HG03103 (cell line): Measurements from ENCODE around the gene MMP25.

ENCODE experiments used
- ATAC-seq: cut with Tn5 transposase; IDR thresholded peaks from one replicate; pipeline ENCODE4 v1.9.1; 2021; ENCODE audit warnings: low read depth; ENCODE audit not compliant: unreplicated experiment

MMP25 gene

DNA sequence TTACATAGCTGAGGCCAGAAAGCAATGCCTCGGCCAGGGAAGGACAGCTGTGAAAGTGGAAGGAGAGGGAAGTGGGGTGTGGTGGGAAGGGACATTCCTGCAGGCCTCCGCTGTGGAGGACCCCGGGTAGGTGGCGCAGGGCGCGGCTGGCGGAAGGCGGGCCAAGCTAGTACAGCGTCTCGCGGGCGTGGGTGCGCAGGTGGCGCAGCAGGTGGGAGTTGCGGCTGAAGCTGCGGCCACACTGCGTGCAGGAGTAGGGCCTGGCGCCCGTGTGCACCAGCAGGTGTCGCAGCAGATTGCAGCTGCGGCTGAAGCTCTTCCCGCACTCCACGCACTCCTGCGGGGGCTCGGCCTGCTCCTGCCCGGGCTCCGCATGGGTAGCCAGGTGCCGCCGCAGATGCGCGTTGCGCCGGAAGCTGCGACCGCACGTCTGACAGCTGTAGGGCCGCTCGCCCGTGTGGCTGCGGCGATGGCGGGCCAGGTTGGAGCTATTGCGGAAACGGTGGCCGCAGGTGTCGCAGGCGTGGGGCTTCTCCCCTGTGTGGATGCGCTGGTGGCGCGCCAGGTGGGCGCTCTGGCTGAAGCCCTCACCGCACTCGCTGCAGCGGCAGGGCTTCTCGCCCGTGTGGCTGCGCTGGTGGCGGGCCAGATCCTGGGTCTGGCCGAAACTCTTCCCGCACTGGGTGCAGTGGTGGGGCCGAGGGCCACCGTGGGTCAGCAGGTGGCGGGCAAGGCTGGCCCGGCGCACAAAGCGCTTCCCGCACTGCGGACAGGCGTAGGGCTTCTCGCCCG lies 42.8 kb downstream of the MMP25 start:
- ATAC-seq = no peak

DNA sequence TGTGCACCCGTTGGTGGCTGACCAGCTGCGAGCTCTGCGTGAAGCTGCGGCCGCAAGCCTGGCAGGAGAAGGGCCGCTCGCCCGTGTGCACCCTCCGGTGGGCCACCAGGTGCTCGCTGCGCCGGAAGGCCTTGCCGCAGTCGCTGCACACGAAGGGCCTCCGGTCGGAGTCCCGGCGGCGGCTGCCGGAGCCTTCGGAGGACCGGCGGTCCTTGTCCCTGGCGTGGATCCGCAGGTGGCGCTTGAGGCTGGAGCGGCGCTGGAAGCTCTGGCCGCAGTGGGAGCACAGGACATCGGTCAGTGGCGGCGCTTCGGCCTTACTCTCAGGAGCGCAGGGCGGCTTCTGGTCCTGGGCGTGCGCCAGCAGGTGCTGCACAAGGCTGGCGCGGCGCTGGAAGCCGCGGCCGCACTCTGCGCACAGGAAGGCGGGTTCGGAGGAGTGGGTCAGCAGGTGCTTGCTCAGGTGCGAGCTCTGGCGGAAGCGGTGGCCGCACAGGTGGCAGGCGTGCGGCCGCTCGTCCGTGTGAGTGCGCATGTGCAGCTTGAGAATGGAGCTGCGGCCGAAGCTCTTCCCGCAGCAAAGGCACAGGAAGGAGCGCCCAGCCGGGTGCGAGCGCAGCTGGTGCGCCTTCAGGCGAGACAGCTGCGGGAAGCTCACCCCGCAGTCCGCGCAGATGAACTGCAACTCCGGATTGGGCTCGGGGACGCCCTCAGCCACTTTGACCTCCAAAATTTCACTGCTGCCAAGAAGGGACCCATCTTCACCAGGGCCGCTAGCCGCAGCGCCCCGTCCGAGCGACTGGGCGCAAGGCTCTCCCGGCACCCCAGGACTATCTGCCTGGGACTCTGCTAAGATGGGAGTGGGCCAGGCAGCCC lies 43.6 kb downstream of the MMP25 start:
- ATAC-seq = no peak

DNA sequence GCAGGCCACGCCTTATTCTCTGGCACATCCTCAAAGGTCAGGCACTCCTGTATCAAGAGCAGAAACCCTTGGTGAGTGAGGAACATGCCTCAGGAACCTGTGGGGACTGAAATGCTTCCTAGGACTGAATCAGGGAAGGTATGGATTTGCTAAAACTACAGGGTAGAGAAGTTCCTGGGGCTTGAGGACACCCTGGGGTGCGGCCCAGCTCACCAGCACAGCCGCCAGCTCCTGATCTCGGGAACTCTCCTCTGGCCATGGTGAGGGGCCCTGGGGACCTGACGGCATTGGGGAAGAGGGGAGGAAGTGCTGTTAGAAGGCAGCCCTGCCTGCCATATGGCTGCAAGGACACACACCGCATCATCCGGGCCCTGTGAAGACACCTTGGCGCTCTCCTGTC lies 45.2 kb downstream of the MMP25 start:
- ATAC-seq = no peak

DNA sequence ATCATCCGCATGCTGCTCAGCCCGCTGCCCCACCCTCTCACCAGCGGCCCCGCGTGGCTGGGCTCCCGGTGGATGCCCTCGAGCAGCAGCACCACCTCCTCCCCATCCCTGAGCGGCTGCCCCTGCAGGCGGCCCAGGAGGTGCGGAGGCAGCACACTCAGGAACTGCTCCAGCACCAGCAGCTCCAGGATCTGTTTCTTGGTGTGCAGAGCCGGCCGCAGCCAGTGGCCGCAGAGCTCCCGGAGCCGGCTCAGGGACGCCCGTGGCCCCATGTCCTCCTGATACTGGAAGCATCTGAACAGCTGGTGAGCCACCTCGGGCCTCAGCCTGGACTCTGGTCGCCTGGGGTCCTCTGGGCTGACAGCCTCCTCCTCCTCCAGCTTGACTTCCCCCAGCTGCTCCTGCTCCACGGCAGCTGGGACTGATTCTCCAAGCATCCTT lies 46.2 kb downstream of the MMP25 start:
- no peak for ATAC-seq

DNA sequence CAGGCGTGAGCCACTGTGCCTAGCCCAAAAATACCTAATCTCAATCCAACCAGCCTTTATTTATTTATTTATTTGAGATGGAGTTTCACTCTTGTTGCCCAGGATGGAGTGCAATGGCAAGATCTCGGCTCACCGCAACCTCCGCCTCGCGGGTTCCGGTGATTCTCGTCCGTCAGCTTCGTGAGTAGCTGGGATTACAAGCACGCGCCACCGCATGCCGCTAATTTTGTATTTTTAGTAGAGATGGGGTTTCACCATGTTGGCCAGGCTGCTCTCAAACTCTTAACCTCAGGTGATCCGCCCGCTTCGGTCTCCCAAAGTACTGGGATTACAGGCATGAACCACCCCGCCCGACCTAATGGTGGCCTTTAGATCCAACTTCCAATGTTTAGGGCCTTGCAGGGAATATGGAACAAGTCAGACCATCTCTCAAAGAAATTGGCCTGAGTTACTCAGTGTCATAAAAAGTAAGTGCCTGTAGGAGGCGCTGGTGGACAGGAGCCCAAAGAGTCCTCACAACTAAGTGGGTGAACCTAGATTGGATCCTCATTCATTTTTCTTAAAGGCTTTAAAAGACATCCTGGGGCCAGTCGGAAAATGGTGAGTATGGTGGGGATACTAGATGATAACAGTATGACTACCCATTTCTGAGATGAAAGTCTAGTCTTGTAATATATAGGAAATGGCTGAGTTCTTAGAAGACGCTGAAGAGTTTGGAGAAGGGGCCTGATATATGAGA lies 48.1 kb downstream of the MMP25 start:
- no peak for ATAC-seq

DNA sequence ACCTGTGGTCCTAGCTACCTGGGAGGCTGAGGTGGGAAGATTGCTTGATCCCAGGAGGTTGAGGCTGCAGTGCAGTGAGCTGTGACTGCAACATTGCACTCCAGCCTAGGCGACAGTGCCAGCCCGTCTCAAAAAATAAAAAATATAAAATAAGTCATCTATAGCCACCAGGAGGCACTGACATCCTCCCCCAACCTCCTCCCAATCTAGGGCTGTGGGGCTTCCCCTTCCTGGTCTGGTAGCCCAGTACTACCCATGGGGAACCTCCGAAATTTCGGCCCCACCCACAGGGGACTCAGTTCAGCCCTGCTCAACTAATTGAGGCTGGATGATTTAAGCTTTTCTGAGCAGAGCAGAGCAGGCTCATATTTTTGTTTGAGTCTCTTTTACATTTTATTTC lies 49.5 kb downstream of the MMP25 start:
- peak; percentile 68 for ATAC-seq

DNA sequence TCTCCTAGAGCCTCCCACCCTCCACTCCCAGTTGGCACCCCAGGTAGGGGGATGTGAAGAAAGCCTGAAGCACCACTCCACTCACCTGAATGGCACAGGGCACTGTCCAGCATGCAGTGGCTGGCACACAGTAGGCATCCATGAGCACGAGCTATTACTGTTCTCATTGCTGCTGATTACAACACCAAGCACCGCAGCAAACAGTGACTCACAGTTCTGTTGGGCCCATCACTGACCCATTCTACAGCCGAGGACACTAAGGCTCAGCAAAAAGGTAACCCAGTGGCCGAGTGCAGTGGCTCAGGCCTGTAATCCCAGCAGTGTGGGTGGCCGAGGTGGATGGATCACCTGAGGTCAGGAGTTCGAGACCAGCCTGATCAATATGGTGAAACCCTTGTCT lies 50.0 kb downstream of the MMP25 start:
- no peak for ATAC-seq

DNA sequence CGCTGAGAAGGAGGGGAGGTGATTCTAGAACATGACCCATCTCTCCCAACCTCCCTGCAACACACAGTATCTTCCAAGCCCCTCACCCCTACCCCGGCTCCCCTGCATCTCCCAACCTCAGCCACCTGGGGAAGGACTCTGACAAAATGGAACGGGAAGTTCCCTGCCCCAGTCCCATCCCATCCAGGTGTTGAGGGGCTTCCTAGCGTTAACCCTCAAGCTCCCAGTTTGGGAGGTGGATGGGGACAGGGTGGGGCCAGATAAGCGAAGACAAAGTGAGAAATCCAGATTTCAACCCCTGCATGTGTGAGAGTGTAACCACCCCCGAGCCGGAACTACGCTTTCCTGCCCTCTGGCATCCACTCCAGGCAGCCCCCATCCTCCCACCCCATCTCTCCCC lies 50.9 kb downstream of the MMP25 start:
- no peak for ATAC-seq

DNA sequence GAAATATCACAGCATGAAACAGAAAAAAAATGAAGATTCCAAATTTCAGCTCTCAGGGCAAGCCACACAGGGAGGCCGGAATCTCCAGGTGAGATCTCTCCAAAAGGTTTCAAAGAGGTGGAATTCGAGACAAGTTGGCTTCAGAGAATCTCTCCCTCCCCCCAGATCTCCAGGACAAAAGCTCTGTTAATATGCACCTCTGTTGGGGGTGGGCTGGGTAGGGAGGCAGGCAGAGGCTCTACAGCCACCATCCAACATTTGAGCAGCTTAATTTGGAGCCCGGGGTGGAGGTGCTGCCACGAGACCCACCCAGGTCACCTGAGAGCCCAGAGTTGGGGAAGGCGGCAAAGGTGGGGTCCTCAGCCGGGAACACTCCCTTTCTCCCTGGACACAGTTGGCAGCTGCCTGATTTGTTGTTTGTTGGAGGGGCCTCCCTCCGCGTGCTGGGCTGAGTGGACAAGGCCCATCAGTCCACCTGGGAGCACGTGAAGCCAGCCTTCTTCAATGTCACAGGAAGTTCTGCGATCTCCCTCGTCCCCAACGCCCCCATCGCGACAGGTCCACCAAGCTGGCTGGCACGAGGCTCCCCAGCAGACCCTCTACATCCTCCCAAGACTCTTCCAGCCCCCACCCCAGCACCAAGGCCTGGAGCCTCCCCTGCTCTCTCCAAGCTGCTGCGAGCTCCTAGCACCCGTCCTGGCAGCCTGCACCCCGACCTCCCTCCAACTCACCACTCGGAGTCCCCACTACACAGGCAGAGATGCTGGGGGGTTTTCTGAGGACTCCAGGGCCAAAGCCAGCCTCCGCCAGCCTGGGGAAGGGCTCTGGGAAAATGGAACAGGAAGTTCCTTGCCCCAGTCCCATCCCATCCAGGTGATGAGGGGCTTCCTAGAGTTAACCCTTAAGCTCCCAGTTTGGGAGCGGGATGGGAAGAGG lies 52.4 kb downstream of the MMP25 start, which contains the start of gene ZSCAN10:
Gene ZSCAN10 (minus strand): TSS at position 836 of the 936 bp plus-strand sequence. CDS start 6,357 bp downstream, outside the sequence.
- ATAC-seq = no peak

DNA sequence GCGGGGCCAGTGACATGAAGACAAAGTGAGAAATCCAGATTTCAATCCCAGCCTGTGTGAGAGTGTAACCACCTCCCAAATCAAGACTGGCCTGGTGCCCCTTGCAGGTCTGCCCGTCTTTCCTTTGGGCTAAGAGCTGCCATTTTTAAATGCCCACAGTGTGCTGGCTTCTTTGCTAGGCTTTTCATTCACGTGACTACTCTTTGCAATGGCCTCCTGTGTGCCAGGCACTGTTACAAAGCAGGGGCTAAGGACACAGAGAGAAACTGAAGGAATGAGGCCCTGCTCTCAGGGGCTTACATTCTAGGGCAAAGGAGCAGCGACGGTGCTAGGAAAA lies 53.0 kb downstream of the MMP25 start:
- ATAC-seq = no peak

DNA sequence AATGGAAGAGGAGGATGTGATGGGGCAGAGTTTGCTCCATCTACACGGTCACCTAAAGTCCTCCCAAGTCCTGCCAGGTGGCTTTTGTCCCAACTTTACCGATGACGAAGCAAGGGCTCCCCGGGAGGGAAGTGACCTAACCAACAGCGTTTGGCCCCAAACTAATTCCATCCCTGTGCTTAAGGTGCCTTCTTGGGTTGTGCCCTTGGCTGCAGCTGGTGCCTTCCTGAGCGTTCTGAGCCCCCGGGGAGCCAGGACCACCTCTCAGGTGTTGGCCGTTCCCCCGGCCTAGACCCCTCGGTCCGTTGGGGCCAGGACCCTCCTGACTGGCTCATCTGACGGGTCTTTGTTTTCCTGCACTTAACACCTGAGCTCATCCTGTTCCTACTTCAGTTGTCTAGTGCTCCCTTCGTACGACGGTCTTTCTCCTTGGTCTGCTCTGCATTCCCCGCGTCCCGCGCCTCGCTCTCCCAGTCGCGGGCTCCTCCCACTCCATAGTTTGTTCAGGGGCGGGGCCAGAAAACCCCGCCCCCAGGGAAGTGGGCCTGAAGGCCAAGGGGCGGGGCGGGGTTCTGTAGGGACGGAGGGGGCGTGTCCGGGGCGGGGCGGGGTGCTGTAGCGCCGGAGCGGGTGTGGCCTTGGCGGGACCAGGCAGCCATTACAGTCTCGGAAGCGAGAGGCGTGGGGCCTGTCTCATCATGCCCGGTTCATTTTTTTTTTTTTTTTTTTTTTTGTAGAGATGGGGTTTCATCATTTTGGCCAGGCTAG lies 53.6 kb downstream of the MMP25 start:
- no peak for ATAC-seq

DNA sequence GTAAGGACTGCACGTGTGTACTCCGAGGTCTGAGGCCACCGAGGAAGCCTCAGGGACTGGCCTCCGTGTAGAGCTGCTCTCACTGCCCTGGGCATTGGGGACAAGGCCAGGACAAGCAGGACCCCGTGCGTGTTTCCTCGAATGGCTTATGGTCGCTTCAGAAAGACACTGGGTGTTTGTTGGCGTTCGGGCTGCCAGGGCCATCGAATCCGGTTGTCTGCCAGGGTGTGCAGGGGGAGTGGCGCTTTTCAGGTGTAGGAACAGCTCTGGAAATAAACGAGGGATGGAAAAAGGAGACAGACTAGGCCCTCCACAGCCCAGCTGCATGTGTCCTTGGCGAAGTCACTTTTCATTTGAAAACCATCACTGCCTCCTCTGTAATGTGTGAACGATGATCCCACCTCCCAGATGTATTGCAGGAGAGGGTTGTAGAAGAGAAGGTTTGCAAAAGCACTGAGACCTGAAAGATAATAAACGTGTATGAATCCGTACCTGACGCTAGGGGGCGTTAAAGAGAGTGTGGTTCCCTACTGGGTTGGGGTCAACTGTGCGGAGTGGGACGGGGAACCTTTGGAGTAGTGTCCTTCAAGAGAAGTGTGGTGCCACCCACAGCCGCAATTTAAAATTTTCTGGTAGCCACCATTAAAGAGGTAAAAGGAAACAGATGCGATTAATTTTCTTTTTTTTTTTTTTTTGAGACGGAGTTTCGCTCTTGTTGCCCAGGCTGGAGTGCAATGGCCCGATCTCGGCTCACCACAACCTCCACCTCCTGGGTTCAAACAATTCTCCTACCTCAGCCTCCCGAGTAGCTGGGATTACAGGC lies 54.9 kb downstream of the MMP25 start:
- ATAC-seq = no peak

DNA sequence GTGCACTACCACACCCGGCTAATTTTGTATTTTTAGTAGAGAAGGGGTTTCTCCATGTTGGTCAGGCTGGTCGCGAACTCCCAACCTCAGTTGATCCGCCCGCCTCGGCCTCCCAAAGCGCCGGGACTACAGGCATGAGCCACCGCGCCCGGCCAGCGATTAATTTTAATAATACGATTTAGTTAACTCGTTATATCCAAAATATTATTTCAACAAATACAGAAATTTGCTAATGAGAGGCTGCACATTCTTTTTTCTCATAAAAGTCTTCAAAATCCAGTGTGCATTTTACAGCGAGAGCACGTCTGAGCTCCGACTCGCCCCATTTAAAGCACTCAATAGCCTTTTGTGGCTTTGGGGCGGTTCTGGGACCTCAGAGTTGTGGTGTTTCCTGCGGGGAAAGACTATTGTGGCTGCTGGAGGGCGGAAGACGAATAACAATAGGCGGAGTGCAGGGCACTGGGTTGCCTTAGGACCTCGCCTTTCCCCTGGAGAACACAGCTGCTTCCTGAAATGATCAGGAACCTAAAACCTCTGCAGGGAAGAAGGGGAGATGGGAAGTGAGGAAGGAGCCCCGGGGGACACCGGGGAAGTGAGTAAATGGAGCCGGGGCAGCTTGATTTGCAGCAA lies 55.6 kb downstream of the MMP25 start:
- ATAC-seq = no peak

DNA sequence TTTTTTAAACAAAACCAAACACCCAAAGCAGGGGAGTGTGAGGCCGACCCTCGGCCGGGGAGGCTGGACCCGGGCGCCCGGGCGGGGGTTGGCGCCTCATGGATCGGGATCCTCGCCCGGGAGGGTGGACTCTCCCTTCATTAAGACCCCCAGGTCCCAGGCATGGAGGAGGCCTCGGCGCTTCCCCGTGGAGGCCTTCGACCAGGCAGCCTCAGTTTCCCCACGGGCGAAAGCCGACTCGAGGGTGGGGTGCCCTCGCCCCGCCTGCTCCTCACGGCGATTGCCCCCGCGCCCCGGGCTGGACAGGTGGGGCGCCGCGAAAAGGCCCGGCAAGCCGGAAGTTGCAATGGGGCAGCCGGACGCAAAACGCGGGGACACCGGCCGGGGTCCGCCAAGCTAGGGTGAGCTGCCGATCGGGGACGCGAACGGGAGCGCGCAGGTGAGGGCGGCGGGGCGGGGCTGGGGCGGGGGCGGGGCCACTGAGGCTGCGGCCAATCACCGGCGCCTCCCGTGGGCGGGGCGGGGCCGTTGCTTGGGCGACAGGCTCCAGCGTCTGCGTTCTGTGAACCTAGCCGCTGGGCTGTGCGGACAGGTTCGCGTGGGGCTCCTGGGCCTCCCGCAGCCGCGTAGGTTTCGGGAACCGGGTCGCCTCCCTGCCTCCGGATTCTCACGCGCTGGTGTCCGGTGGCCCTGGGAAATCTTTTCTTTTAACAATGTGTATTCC lies 60.0 kb downstream of the MMP25 start:
- ATAC-seq = peak; percentile 77
